Measurements from ENCODE around the gene RFPL1. TPM values are rescaled to one million over a fixed set of nuclear protein-coding genes. Genes with fewer than 3 reads are reported as not detected.

The RFPL1 gene
- total RNA-seq, 4 donors from 2014 or later = not detected

DNA sequence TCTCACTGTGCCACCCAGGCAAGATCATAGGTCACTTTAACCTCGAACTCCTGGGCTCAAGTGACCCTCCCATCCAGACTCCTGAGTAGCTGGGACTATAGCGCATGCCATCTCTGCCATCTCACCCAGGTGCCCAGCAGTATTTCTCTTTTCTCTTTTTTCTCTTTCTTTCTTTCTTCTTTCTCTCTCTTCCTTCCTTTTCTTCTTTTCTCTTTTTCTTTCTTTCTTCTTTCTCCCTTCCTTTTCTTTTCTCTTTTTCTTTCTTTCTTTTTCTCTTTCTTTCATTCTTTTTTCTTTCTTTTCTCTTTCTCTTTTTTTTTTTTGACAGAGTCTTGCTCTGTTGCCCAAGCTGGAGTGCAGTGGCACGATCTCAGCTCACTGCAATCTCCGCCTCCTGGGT, 13.5 kb downstream of the RFPL1 start:
- Histone ChIP-seq H3K4me1 (no peaks in the 10 kb centered on the region), H3K4me3 (no peak overlapping the region), H3K27me3 (no peaks in the 10 kb centered on the region), H3K36me3 (no peaks in the 10 kb centered on the region), H3K27ac (no peak overlapping the region), H3K9me3 (no peaks in the 10 kb centered on the region)
- DNase-seq = no peak
- intact Hi-C loops (cut with DNase I; ENCODE audit: low total_unique reads) = no loop called here
- TF ChIP-seq, protein P1, sequence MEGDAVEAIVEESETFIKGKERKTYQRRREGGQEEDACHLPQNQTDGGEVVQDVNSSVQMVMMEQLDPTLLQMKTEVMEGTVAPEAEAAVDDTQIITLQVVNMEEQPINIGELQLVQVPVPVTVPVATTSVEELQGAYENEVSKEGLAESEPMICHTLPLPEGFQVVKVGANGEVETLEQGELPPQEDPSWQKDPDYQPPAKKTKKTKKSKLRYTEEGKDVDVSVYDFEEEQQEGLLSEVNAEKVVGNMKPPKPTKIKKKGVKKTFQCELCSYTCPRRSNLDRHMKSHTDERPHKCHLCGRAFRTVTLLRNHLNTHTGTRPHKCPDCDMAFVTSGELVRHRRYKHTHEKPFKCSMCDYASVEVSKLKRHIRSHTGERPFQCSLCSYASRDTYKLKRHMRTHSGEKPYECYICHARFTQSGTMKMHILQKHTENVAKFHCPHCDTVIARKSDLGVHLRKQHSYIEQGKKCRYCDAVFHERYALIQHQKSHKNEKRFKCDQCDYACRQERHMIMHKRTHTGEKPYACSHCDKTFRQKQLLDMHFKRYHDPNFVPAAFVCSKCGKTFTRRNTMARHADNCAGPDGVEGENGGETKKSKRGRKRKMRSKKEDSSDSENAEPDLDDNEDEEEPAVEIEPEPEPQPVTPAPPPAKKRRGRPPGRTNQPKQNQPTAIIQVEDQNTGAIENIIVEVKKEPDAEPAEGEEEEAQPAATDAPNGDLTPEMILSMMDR (IDR thresholded peaks at IDR 0.05) = no peak
- TF ChIP-seq POLR2A (IDR thresholded peaks at IDR 0.05) = no peak

DNA sequence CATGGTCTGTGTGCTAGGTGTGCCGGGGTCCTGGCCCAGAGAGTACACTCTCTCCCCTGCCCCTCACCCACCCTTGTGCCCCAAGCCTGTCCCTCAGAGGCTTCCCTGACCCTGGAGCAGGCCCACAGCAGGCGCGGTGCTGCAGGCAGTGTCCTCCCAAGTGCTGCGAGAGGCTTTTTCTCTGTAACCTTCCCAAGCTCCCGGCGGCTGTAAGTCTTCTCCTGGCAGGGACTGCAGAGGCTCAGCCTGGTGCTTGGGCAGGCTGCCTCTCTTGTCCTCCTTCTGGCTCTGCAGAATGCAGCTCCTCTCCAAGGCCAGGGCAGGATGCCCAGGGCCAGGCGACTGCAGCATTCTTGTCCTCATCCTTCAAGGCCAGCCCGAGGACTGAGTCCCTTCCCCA, 15.9 kb downstream of the RFPL1 start:
- intact Hi-C loops (cut with DNase I; ENCODE audit: low total_unique reads) = no loop called here
- Histone ChIP-seq H3K4me3 (no peak overlapping the region), H3K4me1 (no peaks in the 10 kb centered on the region), H3K36me3 (no peaks in the 10 kb centered on the region), H3K27ac (no peak overlapping the region), H3K27me3 (no peaks in the 10 kb centered on the region), H3K9me3 (no peaks in the 10 kb centered on the region)
- no peak for TF ChIP-seq POLR2A (IDR thresholded peaks at IDR 0.05)
- TF ChIP-seq, protein P1 (IDR thresholded peaks at IDR 0.05) = no peak
- no peak for DNase-seq

DNA sequence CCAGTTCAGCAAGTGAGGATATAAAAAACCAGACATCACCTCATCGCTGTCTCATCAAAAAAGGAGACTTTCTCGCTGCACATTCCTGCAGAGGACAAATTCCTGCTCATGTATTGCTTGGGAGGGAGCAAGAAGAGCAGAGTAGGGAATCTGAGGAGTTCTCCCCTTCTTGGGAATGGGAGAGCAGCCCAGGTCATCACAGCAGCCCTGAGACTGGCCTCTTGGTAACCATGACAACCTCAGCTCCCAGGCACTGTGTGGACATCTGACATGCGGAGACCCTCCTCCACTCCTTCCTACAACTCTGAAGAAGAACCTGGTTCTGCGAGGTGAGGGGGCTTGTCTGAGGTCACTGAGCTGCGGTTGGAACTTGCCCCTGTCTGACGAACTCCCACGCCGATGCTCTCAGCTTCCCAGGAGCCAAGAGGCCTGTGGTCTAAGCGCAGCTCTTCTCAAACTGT, 17.9 kb downstream of the RFPL1 start:
- intact Hi-C loops (cut with DNase I; ENCODE audit: low total_unique reads) = no loop called here
- Histone ChIP-seq H3K27me3 (no peaks in the 10 kb centered on the region), H3K4me3 (no peak overlapping the region), H3K27ac (no peak overlapping the region), H3K9me3 (no peaks in the 10 kb centered on the region), H3K4me1 (no peaks in the 10 kb centered on the region), H3K36me3 (no peaks in the 10 kb centered on the region)
- TF ChIP-seq, protein P1 (IDR thresholded peaks at IDR 0.05) = no peak
- TF ChIP-seq POLR2A (IDR thresholded peaks at IDR 0.05) = no peak
- DNase-seq = no peak

DNA sequence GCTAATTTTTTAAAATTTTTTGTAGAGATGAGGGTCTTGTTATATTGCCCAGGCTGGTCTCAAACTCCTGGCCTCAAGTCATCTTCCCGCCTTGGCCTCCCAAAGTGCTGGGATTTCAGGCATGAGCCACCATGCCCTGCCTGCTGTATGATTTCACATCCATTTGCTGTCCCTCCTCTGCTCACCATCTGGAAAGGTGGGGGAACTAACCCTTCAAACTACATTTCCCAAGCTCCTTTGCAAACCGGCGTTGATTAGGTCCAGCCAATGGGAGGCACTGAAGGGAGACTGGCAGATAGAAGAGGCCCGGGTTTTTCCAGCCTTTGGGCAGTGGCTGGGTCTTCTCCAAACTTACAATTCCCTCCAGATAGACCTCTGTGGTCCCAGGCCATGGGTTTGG, 19.3 kb downstream of the RFPL1 start:
- Histone ChIP-seq H3K4me3 (no peak overlapping the region), H3K36me3 (no peaks in the 10 kb centered on the region), H3K9me3 (no peaks in the 10 kb centered on the region), H3K27me3 (no peaks in the 10 kb centered on the region), H3K4me1 (no peaks in the 10 kb centered on the region), H3K27ac (no peak overlapping the region)
- no peak for TF ChIP-seq POLR2A (IDR thresholded peaks at IDR 0.05)
- TF ChIP-seq, protein P1 (IDR thresholded peaks at IDR 0.05) = no peak
- intact Hi-C loops (cut with DNase I; ENCODE audit: low total_unique reads) = no loop called here
- DNase-seq = no peak

DNA sequence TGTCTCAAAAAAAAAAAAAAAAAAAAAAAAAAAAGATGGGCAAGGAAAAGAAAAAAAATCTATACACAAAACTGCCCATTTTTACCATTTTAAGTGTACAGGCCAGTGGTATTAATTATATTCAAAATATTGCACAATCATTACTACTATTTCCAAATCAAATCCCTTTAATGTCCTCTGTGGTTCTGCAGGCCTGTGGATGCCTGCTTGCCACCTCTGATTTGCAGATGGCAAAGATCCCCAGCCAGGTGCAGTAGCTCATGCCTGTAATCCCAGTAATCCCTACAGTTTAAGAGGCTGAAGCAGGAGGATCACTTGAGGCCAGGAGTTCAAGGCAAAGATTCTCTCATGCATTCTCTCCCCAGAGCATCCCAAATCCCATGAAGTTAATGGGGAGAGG, 20.2 kb downstream of the RFPL1 start:
- Histone ChIP-seq H3K9me3 (no peaks in the 10 kb centered on the region), H3K27ac (no peak overlapping the region), H3K4me1 (no peaks in the 10 kb centered on the region), H3K36me3 (no peaks in the 10 kb centered on the region), H3K27me3 (no peaks in the 10 kb centered on the region), H3K4me3 (no peak overlapping the region)
- intact Hi-C loops (cut with DNase I; ENCODE audit: low total_unique reads) = no loop called here
- TF ChIP-seq, protein P1 (IDR thresholded peaks at IDR 0.05) = no peak
- TF ChIP-seq POLR2A (IDR thresholded peaks at IDR 0.05) = no peak
- DNase-seq = no peak

All from uterus (tissue), 4 donors.